Suprapubic skin (tissue), 4 donors: ENCODE measurements around the gene MYMK.

ENCODE experiments used
- CTCF ChIP-seq, 2 donors: fragments of 200-600 bp in 1 of 2; fragments of 450-650 bp in 1 of 2; sonication (generic) in 1 of 2; IDR thresholded peaks; one replicate each; pipeline ENCODE4 v1.5.1; 2016 to 2019; ENCODE audit warnings: antibody characterized with exemption in 2 of 2, mild to moderate bottlenecking in 1 of 2, moderate library complexity in 1 of 2
- POLR2A ChIP-seq, 2 donors: fragments of 450-650 bp; IDR thresholded peaks; one replicate each; pipeline ENCODE4 v1.6.1; 2017; ENCODE audit warnings: antibody characterized with exemption in 2 of 2, mild to moderate bottlenecking in 2 of 2, moderate library complexity in 2 of 2
- POLR2AphosphoS5 ChIP-seq, 3 donors: sonication (generic); formaldehyde crosslinking; IDR thresholded peaks; one replicate each; pipeline ENCODE4 v1.6.1; 2017; ENCODE audit warnings: antibody characterized with exemption in 3 of 3

- TF ChIP-seq POLR2A (IDR thresholded peaks at IDR 0.05) (no peak), POLR2AphosphoS5 (IDR thresholded peaks at IDR 0.05) (no peak), CTCF (IDR thresholded peaks at IDR 0.05) (no peak)
Measured at GRCh38 chr9:133571391-133571890, 46.7 kb upstream of the MYMK start.
